Measurements from ENCODE around the gene LRRN2. TPM values are rescaled to one million over a fixed set of nuclear protein-coding genes. Genes with fewer than 3 reads are reported as not detected.

Gene LRRN2
- total RNA-seq, 1 experiment from 2014 or later, result 5.3 TPM

DNA sequence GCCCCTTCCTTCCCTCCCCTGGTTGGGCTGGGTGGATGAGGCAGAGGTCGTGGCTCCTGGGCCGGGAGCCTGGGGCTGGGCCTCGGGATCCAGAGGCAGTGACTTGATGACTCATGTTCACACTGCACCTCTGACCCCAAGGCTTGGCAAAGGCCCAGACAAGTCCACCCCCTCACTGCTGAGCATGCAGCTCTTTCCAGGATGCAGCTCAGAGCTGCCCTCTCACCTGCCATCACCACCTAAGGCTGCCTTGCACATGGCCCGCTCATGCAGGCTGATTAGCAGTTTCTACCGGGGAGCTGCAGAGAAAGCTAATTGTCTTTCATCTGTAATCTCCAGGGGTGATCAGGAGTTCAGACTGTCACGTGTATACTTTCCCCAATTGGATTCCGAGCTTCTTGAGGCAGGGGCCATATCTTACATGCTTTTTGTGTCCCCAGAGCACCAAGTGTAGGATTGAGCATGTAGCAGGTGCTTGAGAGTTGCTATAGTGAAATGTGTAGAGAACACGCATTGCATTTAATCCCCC lies 62.1 kb downstream of the LRRN2 start (continued):
- TF ChIP-seq, protein P1, sequence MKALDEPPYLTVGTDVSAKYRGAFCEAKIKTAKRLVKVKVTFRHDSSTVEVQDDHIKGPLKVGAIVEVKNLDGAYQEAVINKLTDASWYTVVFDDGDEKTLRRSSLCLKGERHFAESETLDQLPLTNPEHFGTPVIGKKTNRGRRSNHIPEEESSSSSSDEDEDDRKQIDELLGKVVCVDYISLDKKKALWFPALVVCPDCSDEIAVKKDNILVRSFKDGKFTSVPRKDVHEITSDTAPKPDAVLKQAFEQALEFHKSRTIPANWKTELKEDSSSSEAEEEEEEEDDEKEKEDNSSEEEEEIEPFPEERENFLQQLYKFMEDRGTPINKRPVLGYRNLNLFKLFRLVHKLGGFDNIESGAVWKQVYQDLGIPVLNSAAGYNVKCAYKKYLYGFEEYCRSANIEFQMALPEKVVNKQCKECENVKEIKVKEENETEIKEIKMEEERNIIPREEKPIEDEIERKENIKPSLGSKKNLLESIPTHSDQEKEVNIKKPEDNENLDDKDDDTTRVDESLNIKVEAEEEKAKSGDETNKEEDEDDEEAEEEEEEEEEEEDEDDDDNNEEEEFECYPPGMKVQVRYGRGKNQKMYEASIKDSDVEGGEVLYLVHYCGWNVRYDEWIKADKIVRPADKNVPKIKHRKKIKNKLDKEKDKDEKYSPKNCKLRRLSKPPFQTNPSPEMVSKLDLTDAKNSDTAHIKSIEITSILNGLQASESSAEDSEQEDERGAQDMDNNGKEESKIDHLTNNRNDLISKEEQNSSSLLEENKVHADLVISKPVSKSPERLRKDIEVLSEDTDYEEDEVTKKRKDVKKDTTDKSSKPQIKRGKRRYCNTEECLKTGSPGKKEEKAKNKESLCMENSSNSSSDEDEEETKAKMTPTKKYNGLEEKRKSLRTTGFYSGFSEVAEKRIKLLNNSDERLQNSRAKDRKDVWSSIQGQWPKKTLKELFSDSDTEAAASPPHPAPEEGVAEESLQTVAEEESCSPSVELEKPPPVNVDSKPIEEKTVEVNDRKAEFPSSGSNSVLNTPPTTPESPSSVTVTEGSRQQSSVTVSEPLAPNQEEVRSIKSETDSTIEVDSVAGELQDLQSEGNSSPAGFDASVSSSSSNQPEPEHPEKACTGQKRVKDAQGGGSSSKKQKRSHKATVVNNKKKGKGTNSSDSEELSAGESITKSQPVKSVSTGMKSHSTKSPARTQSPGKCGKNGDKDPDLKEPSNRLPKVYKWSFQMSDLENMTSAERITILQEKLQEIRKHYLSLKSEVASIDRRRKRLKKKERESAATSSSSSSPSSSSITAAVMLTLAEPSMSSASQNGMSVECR (CRISPR knock-in tag; IDR thresholded peaks at IDR 0.05; ENCODE audit: borderline replicate concordance), result no peak
- TF ChIP-seq NR3C1 (CRISPR knock-in tag; conservative IDR thresholded peaks at IDR 0.05; ENCODE audit: low read depth), result no peak

DNA sequence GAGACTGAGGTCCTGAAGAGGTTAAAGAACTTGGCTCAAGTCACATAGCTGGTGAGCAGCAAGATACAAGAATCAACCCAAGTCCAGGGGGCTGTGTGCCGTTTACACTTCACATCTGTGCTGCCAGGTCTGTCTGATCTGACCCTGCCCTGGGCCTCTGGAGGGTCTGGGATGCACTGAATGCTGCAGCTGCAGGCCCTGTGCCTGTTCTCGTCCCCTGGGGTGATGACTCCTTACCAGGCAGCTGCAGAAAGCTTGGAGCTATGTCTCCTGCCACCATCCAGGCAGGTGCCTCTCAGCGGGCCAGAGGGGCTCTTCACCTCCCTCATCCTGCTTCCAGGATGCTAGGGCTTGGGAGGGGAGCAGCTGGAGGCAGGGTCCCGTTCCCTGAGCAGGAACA lies 63.5 kb downstream of the LRRN2 start:
- Mint-ChIP-seq H3K4me3 (no peak overlapping the region), H3K27ac (no peak overlapping the region), H3K4me1 (peaks cover 23% of the 10 kb centered on the region), H3K36me3 (no peaks in the 10 kb centered on the region), H3K9me3 (no peaks in the 10 kb centered on the region), H3K27me3 (ENCODE audit: low read depth) (no peaks in the 10 kb centered on the region; the same call in 1 of the 2 replicates)
- CTCF ChIA-PET, result interaction anchor here (0.7 to 3.7 kb wide), 6 partner anchors 11 to 186 kb away, joined by 3 to 30 read pairs (median 4); no protein-coding TSS in a partner anchor
- no peak for DNase-seq (ENCODE audit: low spot score)
- TF ChIP-seq CBFB (CRISPR knock-in tag; IDR thresholded peaks at IDR 0.05; ENCODE audit: low read depth), result no peak
- POLR2A ChIA-PET, result no interaction called here
- ATAC-seq, result no peak

DNA sequence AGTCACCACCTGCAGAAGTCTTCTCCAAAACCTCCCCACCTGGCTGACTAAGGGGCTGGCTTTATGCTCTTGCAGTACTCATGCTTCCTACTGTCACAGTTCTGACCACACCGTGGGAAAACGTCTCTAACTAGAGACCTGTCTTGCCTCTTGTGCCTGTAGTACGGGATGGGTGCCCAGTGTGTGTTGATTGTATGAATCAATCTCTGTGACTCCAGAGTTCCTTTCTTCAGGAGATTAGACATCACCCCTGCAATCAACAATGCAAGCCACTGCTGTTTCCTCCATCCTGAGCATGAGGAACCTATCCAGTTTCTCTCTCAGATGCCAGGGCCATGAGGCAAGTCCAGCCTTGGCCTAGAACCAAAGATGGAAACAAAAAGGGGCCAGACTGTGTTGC lies 64.1 kb downstream of the LRRN2 start:
- no peak overlapping the region for H3K4me3 Mint-ChIP-seq
- ChIA-PET CTCF (interaction anchor here (1.1 to 3.7 kb wide), 4 partner anchors 10 to 125 kb away, joined by 3 to 27 read pairs (median 4); no protein-coding TSS in a partner anchor), POLR2A (no interaction called here)
- TF ChIP-seq, protein P2, sequence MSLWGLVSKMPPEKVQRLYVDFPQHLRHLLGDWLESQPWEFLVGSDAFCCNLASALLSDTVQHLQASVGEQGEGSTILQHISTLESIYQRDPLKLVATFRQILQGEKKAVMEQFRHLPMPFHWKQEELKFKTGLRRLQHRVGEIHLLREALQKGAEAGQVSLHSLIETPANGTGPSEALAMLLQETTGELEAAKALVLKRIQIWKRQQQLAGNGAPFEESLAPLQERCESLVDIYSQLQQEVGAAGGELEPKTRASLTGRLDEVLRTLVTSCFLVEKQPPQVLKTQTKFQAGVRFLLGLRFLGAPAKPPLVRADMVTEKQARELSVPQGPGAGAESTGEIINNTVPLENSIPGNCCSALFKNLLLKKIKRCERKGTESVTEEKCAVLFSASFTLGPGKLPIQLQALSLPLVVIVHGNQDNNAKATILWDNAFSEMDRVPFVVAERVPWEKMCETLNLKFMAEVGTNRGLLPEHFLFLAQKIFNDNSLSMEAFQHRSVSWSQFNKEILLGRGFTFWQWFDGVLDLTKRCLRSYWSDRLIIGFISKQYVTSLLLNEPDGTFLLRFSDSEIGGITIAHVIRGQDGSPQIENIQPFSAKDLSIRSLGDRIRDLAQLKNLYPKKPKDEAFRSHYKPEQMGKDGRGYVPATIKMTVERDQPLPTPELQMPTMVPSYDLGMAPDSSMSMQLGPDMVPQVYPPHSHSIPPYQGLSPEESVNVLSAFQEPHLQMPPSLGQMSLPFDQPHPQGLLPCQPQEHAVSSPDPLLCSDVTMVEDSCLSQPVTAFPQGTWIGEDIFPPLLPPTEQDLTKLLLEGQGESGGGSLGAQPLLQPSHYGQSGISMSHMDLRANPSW (CRISPR knock-in tag; conservative IDR thresholded peaks at IDR 0.05; ENCODE audit: low read depth), result no peak
- TF ChIP-seq SMAD3 (CRISPR knock-in tag; IDR thresholded peaks at IDR 0.05; ENCODE audit: borderline replicate concordance) (no peak), MYBL2 (CRISPR knock-in tag; IDR thresholded peaks at IDR 0.05) (no peak), ZNF416 (CRISPR knock-in tag; IDR thresholded peaks at IDR 0.05) (no peak), SP1 (CRISPR knock-in tag; conservative IDR thresholded peaks at IDR 0.05) (no peak), ZNF219 (CRISPR knock-in tag; IDR thresholded peaks at IDR 0.05; ENCODE audit: borderline replicate concordance) (no peak), NR2C2 (CRISPR knock-in tag; IDR thresholded peaks at IDR 0.05) (no peak), ESRRA (CRISPR knock-in tag; IDR thresholded peaks at IDR 0.05; ENCODE audit: borderline replicate concordance) (no peak), ELF4 (CRISPR knock-in tag; IDR thresholded peaks at IDR 0.05; ENCODE audit: low read depth) (no peak)
- TF ChIP-seq, protein P3, sequence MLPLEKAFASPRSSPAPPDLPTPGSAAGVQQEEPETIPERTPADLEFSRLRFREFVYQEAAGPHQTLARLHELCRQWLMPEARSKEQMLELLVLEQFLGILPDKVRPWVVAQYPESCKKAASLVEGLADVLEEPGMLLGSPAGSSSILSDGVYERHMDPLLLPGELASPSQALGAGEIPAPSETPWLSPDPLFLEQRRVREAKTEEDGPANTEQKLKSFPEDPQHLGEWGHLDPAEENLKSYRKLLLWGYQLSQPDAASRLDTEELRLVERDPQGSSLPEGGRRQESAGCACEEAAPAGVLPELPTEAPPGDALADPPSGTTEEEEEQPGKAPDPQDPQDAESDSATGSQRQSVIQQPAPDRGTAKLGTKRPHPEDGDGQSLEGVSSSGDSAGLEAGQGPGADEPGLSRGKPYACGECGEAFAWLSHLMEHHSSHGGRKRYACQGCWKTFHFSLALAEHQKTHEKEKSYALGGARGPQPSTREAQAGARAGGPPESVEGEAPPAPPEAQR (CRISPR knock-in tag; IDR thresholded peaks at IDR 0.05), result no peak
- TF ChIP-seq, protein P4, sequence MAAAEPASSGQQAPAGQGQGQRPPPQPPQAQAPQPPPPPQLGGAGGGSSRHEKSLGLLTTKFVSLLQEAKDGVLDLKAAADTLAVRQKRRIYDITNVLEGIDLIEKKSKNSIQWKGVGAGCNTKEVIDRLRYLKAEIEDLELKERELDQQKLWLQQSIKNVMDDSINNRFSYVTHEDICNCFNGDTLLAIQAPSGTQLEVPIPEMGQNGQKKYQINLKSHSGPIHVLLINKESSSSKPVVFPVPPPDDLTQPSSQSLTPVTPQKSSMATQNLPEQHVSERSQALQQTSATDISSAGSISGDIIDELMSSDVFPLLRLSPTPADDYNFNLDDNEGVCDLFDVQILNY (CRISPR knock-in tag; IDR thresholded peaks at IDR 0.05), result no peak
- TF ChIP-seq, protein P5, sequence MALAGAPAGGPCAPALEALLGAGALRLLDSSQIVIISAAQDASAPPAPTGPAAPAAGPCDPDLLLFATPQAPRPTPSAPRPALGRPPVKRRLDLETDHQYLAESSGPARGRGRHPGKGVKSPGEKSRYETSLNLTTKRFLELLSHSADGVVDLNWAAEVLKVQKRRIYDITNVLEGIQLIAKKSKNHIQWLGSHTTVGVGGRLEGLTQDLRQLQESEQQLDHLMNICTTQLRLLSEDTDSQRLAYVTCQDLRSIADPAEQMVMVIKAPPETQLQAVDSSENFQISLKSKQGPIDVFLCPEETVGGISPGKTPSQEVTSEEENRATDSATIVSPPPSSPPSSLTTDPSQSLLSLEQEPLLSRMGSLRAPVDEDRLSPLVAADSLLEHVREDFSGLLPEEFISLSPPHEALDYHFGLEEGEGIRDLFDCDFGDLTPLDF (CRISPR knock-in tag; IDR thresholded peaks at IDR 0.05), result no peak
- TF ChIP-seq, protein P6, sequence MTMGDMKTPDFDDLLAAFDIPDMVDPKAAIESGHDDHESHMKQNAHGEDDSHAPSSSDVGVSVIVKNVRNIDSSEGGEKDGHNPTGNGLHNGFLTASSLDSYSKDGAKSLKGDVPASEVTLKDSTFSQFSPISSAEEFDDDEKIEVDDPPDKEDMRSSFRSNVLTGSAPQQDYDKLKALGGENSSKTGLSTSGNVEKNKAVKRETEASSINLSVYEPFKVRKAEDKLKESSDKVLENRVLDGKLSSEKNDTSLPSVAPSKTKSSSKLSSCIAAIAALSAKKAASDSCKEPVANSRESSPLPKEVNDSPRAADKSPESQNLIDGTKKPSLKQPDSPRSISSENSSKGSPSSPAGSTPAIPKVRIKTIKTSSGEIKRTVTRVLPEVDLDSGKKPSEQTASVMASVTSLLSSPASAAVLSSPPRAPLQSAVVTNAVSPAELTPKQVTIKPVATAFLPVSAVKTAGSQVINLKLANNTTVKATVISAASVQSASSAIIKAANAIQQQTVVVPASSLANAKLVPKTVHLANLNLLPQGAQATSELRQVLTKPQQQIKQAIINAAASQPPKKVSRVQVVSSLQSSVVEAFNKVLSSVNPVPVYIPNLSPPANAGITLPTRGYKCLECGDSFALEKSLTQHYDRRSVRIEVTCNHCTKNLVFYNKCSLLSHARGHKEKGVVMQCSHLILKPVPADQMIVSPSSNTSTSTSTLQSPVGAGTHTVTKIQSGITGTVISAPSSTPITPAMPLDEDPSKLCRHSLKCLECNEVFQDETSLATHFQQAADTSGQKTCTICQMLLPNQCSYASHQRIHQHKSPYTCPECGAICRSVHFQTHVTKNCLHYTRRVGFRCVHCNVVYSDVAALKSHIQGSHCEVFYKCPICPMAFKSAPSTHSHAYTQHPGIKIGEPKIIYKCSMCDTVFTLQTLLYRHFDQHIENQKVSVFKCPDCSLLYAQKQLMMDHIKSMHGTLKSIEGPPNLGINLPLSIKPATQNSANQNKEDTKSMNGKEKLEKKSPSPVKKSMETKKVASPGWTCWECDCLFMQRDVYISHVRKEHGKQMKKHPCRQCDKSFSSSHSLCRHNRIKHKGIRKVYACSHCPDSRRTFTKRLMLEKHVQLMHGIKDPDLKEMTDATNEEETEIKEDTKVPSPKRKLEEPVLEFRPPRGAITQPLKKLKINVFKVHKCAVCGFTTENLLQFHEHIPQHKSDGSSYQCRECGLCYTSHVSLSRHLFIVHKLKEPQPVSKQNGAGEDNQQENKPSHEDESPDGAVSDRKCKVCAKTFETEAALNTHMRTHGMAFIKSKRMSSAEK (CRISPR knock-in tag; IDR thresholded peaks at IDR 0.05; ENCODE audit: borderline replicate concordance), result no peak
- no peak overlapping the region for H3K27ac Mint-ChIP-seq
- DNase-seq (ENCODE audit: low spot score) (no peak), ATAC-seq (no peak)
- no peaks in the 10 kb centered on the region; the same call in 1 of the 2 replicates for H3K27me3 Mint-ChIP-seq (ENCODE audit: low read depth)
- H3K9me3 Mint-ChIP-seq, result no peaks in the 10 kb centered on the region
- no peaks in the 10 kb centered on the region for H3K36me3 Mint-ChIP-seq
- peaks cover 29% of the 10 kb centered on the region for H3K4me1 Mint-ChIP-seq

Measured in WTC11 (cell line).